Lower lobe of right lung (tissue), 2 donors: Measurements from ENCODE around the gene LAMA3. TPM values are rescaled to one million over a fixed set of nuclear protein-coding genes. Genes with fewer than 3 reads are reported as not detected.
A peak's percentile ranks its signal among the peaks of the same experiment; 100 is the strongest.

Experiments used
- ATAC-seq, 2 donors: fragments of 200-7000 bp; cut with Tn5 transposase; one replicate each; pipeline ENCODE4 v1.9.1; 2020 to 2022; ENCODE audit warnings: mild to moderate bottlenecking in 2 of 2, moderate library complexity in 2 of 2
- DNase-seq: peaks from one replicate; pipeline ENCODE4 v3.0.0-alpha.2; 2020
- H3K27ac ChIP-seq: fragments of 200-600 bp; one replicate; pipeline ENCODE4 v1.8.0; 2022
- H3K27me3 ChIP-seq: fragments of 200-600 bp; one replicate; pipeline ENCODE4 v1.8.0; 2022; ENCODE audit warnings: low read depth
- H3K36me3 ChIP-seq: fragments of 200-600 bp; one replicate; pipeline ENCODE4 v1.8.0; 2022; ENCODE audit warnings: mild to moderate bottlenecking
- H3K4me1 ChIP-seq: fragments of 200-600 bp; one replicate; pipeline ENCODE4 v1.8.0; 2022
- H3K4me3 ChIP-seq: fragments of 200-600 bp; one replicate; pipeline ENCODE4 v1.8.0; 2022; ENCODE audit warnings: mild to moderate bottlenecking
- H3K9me3 ChIP-seq: fragments of 200-600 bp; one replicate; pipeline ENCODE4 v1.8.0; 2022
- CTCF ChIP-seq: fragments of 200-600 bp; IDR thresholded peaks from one replicate; pipeline ENCODE4 v1.8.0; 2022; ENCODE audit warnings: antibody characterized with exemption, mild to moderate bottlenecking
- intact Hi-C: fragments of 100-400 bp; cut with DNase I; formaldehyde crosslinking; loops from one replicate; pipeline ENCODE4 v1.11.0; 2022
- total RNA-seq: library from RNA; stranded (reverse); fragmentation: NEBNext Ultra II Directional; extraction: Animal tissue kit (Norgen Biotek cat#: 25700); gene quantifications from one replicate; pipeline ENCODE4 v1.2.1, GENCODE V29; 2021
- donor health status: DM: no; HTN: yes; CAD: no; lungs with severe emphysema.

Gene LAMA3
- total RNA-seq, 1 donor from 2014 or later: 89.1 TPM

- ATAC-seq (no peak), DNase-seq (no peak)
- Histone ChIP-seq H3K27ac (no peak overlapping the region), H3K4me3 (no peak overlapping the region), H3K36me3 (no peaks in the 10 kb centered on the region), H3K4me1 (peaks cover 10% of the 10 kb centered on the region), H3K27me3 (no peaks in the 10 kb centered on the region), H3K9me3 (no peaks in the 10 kb centered on the region)
- intact Hi-C loops: no loop called here
- TF ChIP-seq CTCF: no peak
Measured at GRCh38 chr18:23645568-23646175, 43.6 kb upstream of the LAMA3 start.

- Histone ChIP-seq H3K4me3 (no peak overlapping the region), H3K36me3 (no peaks in the 10 kb centered on the region), H3K27me3 (no peaks in the 10 kb centered on the region), H3K4me1 (peaks cover 11% of the 10 kb centered on the region), H3K9me3 (no peaks in the 10 kb centered on the region), H3K27ac (no peak overlapping the region)
- intact Hi-C loops: no loop called here
- TF ChIP-seq CTCF: no peak
- ATAC-seq (no peak), DNase-seq (no peak)
Measured at GRCh38 chr18:23646282-23646681, 43.0 kb upstream of the LAMA3 start.

- intact Hi-C loops: no loop called here
- no peak for TF ChIP-seq CTCF
- no peaks in the 10 kb centered on the region for H3K36me3 ChIP-seq
- H3K9me3 ChIP-seq: no peaks in the 10 kb centered on the region
- H3K4me1 ChIP-seq: peaks cover 22% of the 10 kb centered on the region
- no peak overlapping the region for H3K4me3 ChIP-seq
- ATAC-seq (no peak), DNase-seq (no peak)
- no peaks in the 10 kb centered on the region for H3K27me3 ChIP-seq
- peak overlapping the region; percentile 27 for H3K27ac ChIP-seq
Measured at GRCh38 chr18:23648456-23648855, 40.8 kb upstream of the LAMA3 start.

GRCh38 chr18:23648940-23649607, 40.2 kb upstream of the LAMA3 start:
- no peak for TF ChIP-seq CTCF
- no peak for DNase-seq
- Histone ChIP-seq H3K27me3 (no peaks in the 10 kb centered on the region), H3K4me1 (peaks cover 22% of the 10 kb centered on the region), H3K27ac (peak overlapping the region; percentile 66), H3K36me3 (no peaks in the 10 kb centered on the region), H3K9me3 (no peaks in the 10 kb centered on the region), H3K4me3 (no peak overlapping the region)
- intact Hi-C loops: no loop called here
- ATAC-seq: no peak

DNA sequence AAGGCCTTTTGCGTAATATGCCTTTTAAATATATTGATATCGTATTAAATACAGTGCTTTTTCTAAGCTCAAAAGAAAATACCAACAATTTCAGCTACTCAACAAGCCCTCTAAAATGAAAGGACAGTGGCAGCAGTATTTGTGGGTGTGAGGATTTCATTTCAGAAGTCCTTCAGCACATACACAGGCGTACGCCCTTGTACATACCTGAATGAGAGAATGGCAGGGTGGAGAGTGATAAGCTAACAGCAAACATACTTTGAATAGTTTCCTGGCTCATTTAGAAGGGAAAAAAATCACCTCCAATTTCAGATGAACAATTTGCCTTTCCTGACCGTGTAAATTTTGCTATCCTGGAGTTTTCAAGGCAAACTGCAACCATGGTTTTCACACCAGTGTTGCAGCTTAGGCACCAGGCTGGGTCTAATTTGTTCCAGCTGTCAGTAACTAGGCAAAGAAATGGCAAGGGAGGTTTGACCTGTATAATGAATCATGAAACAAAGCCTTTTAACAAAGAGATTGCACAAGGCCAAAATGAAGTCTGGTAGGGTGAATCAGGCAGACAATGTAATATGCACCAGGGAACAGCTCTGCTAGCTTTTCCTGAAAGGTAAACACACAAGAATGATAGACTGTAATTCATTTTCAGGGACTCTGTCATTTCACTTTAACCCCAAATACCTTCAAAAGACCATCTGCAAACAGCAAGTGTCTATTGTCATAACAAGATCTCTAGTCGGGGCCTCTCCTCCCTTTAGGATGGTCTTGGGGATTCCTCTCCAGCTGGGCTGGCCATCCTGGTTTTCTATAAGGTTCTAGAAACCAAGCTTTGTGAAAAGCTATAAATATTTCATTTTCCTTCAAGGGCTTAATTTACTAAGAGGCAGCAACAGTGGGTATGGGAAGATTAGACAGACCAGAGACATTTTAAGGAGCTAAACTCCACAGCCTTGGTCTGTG, 38.0 kb upstream of the LAMA3 start:
- intact Hi-C loops: no loop called here
- peak overlapping the region; percentile 66 for H3K27ac ChIP-seq

More for the DNA sequence above, 38.0 kb upstream of the LAMA3 start:
- Histone ChIP-seq H3K4me3 (no peak overlapping the region), H3K27me3 (no peaks in the 10 kb centered on the region), H3K9me3 (no peaks in the 10 kb centered on the region), H3K4me1 (peaks cover 22% of the 10 kb centered on the region), H3K36me3 (no peaks in the 10 kb centered on the region)
- ATAC-seq: peak; percentile 90 to 95
- DNase-seq: no peak
- TF ChIP-seq CTCF: no peak
